Upper lobe of left lung (tissue), 6 donors: Measurements from ENCODE around the gene ABLIM3. TPM values are rescaled to one million over a fixed set of nuclear protein-coding genes. Genes with fewer than 3 reads are reported as not detected.

Source experiments
- ATAC-seq, 2 donors: fragments of 200-7000 bp; cut with Tn5 transposase; one replicate each; pipeline ENCODE4 v1.9.1; 2022; ENCODE audit warnings: mild to moderate bottlenecking in 2 of 2, moderate library complexity in 2 of 2; ENCODE audit not compliant: low FRiP score in 2 of 2
- DNase-seq, 2 donors: peaks; one replicate each; pipeline ENCODE4 v3.0.0-alpha.2; 2019 to 2020
- H3K27ac ChIP-seq, 4 donors: fragments of 200-600 bp; sonication (generic); one replicate each; pipeline ENCODE4 v1.5.1; 2016 to 2019
- H3K27me3 ChIP-seq, 4 donors: fragments of 200-600 bp; sonication (generic); one replicate each; pipeline ENCODE4 v1.5.1; 2017 to 2019
- H3K36me3 ChIP-seq, 4 donors: fragments of 200-600 bp; sonication (generic); one replicate each; pipeline ENCODE4 v1.5.1; 2016 to 2019
- H3K4me1 ChIP-seq, 4 donors: fragments of 200-600 bp; sonication (generic); one replicate each; pipeline ENCODE4 v1.5.1; 2018 to 2019
- H3K4me3 ChIP-seq, 4 donors: fragments of 200-600 bp; sonication (generic); one replicate each; pipeline ENCODE4 v1.5.1; 2017 to 2019; ENCODE audit warnings: mild to moderate bottlenecking in 2 of 4, moderate library complexity in 1 of 4
- H3K9me3 ChIP-seq, 4 donors: fragments of 200-600 bp; sonication (generic); one replicate each; pipeline ENCODE4 v1.5.1; 2018 to 2019
- CTCF ChIP-seq, 6 experiments: fragments of 450-650 bp in 4 of 6; fragments of 200-600 bp in 2 of 6; sonication (generic) in 2 of 6; IDR thresholded peaks; one replicate each; pipeline ENCODE4 v1.5.1; 2016 to 2019; ENCODE audit warnings: antibody characterized with exemption in 6 of 6
- EP300 ChIP-seq, 4 donors: sonication (generic); formaldehyde crosslinking; IDR thresholded peaks; one replicate each; pipeline ENCODE4 v1.5.1; 2017; ENCODE audit warnings: antibody characterized with exemption in 4 of 4, control low read depth in 2 of 4
- POLR2A ChIP-seq, 4 donors: fragments of 450-650 bp; IDR thresholded peaks; one replicate each; pipeline ENCODE4 v1.5.1; 2016 to 2017; ENCODE audit warnings: antibody characterized with exemption in 4 of 4, mild to moderate bottlenecking in 2 of 4
- POLR2AphosphoS5 ChIP-seq, 2 donors: sonication (generic); formaldehyde crosslinking; IDR thresholded peaks; one replicate each; pipeline ENCODE4 v1.5.1; 2017; ENCODE audit warnings: antibody characterized with exemption in 2 of 2
- WGBS, 2 donors: methylation state at CpG; one replicate each; pipeline ENCODE4 v1.1.5; 2017 to 2018; 5-methylcytosine and 5-hydroxymethylcytosine counted together
- total RNA-seq, 6 donors: library from RNA; depleted of rRNA in 4 of 6; stranded (reverse); fragments of >200 nt in 4 of 6; gene quantifications; one replicate each; pipeline versions ENCODE4 v1.1.0 to v1.2.1, GENCODE V29; 2016 to 2021
- donor health status: DM: no; HTN: no; CAD: no; lungs with moderate emphysema.
- donor health status: DM: no; HTN: yes; CAD: no; lungs with severe emphysema.

Gene ABLIM3
- total RNA-seq, 6 donors from 2014 or later, result 7.2 to 38.0 (median 21.0) TPM

- Histone ChIP-seq H3K9me3 (no peaks in the 10 kb centered on the region), H3K36me3 (no peaks in the 10 kb centered on the region), H3K4me3 (no peak overlapping the region), H3K4me1 (peaks cover 0 to under 1% (median 0%) of the 10 kb centered on the region in 4 donors), H3K27me3 (no peaks in the 10 kb centered on the region), H3K27ac (no peak overlapping the region)
- TF ChIP-seq CTCF (IDR thresholded peaks at IDR 0.05) (no peak), POLR2AphosphoS5 (IDR thresholded peaks at IDR 0.05) (no peak), EP300 (IDR thresholded peaks at IDR 0.05) (no peak), POLR2A (IDR thresholded peaks at IDR 0.05) (no peak)
- WGBS, 2 donors, result 88 to 100% methylated on average over 2 of the region's 2 CpGs
- no peak for ATAC-seq
- no peak for DNase-seq
Measured at GRCh38 chr5:149108651-149109280, 32.5 kb upstream of the ABLIM3 start.

DNA sequence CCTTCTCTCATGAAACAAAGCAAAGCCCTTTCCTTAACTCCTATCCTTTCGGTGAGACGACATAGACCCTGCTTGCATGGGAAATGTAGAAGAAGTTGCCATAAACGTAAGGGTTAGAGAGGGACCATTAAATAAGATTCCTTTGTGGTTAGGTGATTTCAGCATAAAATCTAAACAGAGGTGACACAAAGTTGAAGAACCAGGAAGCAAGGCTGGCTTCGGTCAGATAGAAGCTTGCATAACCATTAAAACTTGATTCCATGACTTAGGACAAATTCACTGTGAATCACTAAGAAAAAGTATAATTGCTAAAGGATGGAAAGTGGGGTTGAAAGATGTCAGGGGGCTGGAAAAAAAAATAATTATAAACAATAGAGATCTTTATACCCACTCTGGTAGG lies 30.9 kb upstream of the ABLIM3 start:
- no peak overlapping the region for H3K4me3 ChIP-seq
- no peak for DNase-seq
- H3K36me3 ChIP-seq, result no peaks in the 10 kb centered on the region
- no peaks in the 10 kb centered on the region for H3K27me3 ChIP-seq
- peaks cover 4 to 13% (median 8%) of the 10 kb centered on the region in 4 donors for H3K4me1 ChIP-seq
- no peak for ATAC-seq
- H3K27ac ChIP-seq, result no peak overlapping the region
- WGBS, 2 donors, result 74 to 85% methylated on average over 4 of the region's 4 CpGs
- TF ChIP-seq POLR2AphosphoS5 (IDR thresholded peaks at IDR 0.05) (no peak), CTCF (IDR thresholded peaks at IDR 0.05) (no peak), EP300 (IDR thresholded peaks at IDR 0.05) (no peak), POLR2A (IDR thresholded peaks at IDR 0.05) (no peak)
- no peaks in the 10 kb centered on the region for H3K9me3 ChIP-seq

- WGBS, 2 donors, result 59 to 70% methylated on average over 2 of the region's 2 CpGs
- no peaks in the 10 kb centered on the region for H3K27me3 ChIP-seq
- DNase-seq (no peak), ATAC-seq (no peak)
- peaks cover 4 to 13% (median 8%) of the 10 kb centered on the region in 4 donors for H3K4me1 ChIP-seq
- no peaks in the 10 kb centered on the region for H3K9me3 ChIP-seq
- no peaks in the 10 kb centered on the region for H3K36me3 ChIP-seq
- H3K4me3 ChIP-seq, result no peak overlapping the region
- no peak for TF ChIP-seq POLR2AphosphoS5 (IDR thresholded peaks at IDR 0.05)
- no peak for TF ChIP-seq POLR2A (IDR thresholded peaks at IDR 0.05)
- no peak overlapping the region for H3K27ac ChIP-seq
Measured at GRCh38 chr5:149113669-149114068, 27.6 kb upstream of the ABLIM3 start.

- H3K36me3 ChIP-seq, result no peaks in the 10 kb centered on the region
- no peaks in the 10 kb centered on the region for H3K27me3 ChIP-seq
- peak in 1 of 2 donors; percentile 54 for DNase-seq
- 35 to 38% methylated on average over 5 to 7 of the region's 7 CpGs for WGBS, 2 donors
- ATAC-seq, result peak; percentile 88 to 90
- peaks cover 4 to 13% (median 8%) of the 10 kb centered on the region in 4 donors for H3K4me1 ChIP-seq
- H3K4me3 ChIP-seq, result no peak overlapping the region
- no peaks in the 10 kb centered on the region for H3K9me3 ChIP-seq
- peak overlapping the region in 1 of 4 donors; percentile 12 for H3K27ac ChIP-seq
- TF ChIP-seq CTCF (IDR thresholded peaks at IDR 0.05), result peak; percentile 53 to 77 (median 68)
- TF ChIP-seq EP300 (IDR thresholded peaks at IDR 0.05), result no peak
- TF ChIP-seq POLR2A (IDR thresholded peaks at IDR 0.05), result no peak
- TF ChIP-seq POLR2AphosphoS5 (IDR thresholded peaks at IDR 0.05), result no peak
Measured at GRCh38 chr5:149114403-149115312, 26.6 kb upstream of the ABLIM3 start.

GRCh38 chr5:149117970-149118369 lies 23.3 kb upstream of the ABLIM3 start:
- ATAC-seq (no peak), DNase-seq (no peak)
- H3K4me3 ChIP-seq, result no peak overlapping the region
- 74 to 93% methylated on average over 1 of the region's 1 CpG for WGBS, 2 donors
- TF ChIP-seq POLR2A (IDR thresholded peaks at IDR 0.05), result no peak
- TF ChIP-seq POLR2AphosphoS5 (IDR thresholded peaks at IDR 0.05), result no peak
- no peak for TF ChIP-seq CTCF (IDR thresholded peaks at IDR 0.05)
- no peak for TF ChIP-seq EP300 (IDR thresholded peaks at IDR 0.05)
- H3K9me3 ChIP-seq, result no peaks in the 10 kb centered on the region
- H3K27me3 ChIP-seq, result no peaks in the 10 kb centered on the region
- peaks cover 4 to 13% (median 8%) of the 10 kb centered on the region in 4 donors for H3K4me1 ChIP-seq
- no peak overlapping the region for H3K27ac ChIP-seq
- no peaks in the 10 kb centered on the region for H3K36me3 ChIP-seq
